T-helper 2 cell treated with Interferon-gamma antibody and Interleukin-4, amounts not matched to agents 5 μg/mL and 100 μg/mL, for 36 hours (primary cell): Measurements from ENCODE around the gene CATSPER1.

Source experiments
- DNase-seq: peaks from one replicate; pipeline ENCODE4 v3.0.0; 2021; ENCODE audit warnings: low spot score
- H3K27ac Mint-ChIP-seq: one replicate; pipeline ENCODE4 v1.8.0; 2021; ENCODE audit warnings: mild to moderate bottlenecking, mixed read lengths
- H3K27me3 Mint-ChIP-seq: one replicate; pipeline ENCODE4 v1.8.0; 2021; ENCODE audit warnings: low read depth, mixed read lengths
- H3K36me3 Mint-ChIP-seq: one replicate; pipeline ENCODE4 v1.8.0; 2021; ENCODE audit warnings: low read depth, mixed read lengths
- H3K4me1 Mint-ChIP-seq: one replicate; pipeline ENCODE4 v1.8.0; 2021; ENCODE audit warnings: low read depth, mixed read lengths
- H3K4me3 Mint-ChIP-seq: one replicate; pipeline ENCODE4 v1.8.0; 2022; ENCODE audit warnings: mild to moderate bottlenecking, moderate library complexity, mixed read lengths
- H3K9me3 Mint-ChIP-seq: one replicate; pipeline ENCODE4 v1.8.0; 2021; ENCODE audit warnings: mixed read lengths

Gene CATSPER1

DNA sequence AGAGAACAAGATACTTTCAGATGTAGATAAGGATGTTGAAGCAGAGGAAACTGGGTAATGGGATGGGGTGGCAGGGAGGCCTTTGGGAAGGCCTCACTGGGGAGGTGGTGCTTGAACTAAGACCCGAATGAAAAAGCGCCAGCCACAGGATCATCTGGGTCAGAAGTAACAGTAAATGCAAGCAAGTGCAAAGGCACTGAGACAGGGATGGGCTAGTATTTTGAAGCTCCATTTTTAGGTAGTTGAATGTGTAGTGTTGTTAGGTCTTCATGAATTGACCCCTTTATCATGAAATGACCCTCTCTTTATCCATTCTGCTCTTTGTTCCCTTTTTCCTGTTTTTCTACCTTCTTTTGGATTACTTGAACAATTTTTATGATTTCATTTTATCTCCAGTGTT, 37.6 kb upstream of the CATSPER1 start:
- no peak for DNase-seq
- Mint-ChIP-seq H3K9me3 (no peaks in the 10 kb centered on the region), H3K4me1 (peaks cover 30% of the 10 kb centered on the region), H3K27ac (peak overlapping the region; percentile 38), H3K4me3 (no peak overlapping the region), H3K36me3 (peaks cover 80% of the 10 kb centered on the region), H3K27me3 (no peaks in the 10 kb centered on the region)

DNA sequence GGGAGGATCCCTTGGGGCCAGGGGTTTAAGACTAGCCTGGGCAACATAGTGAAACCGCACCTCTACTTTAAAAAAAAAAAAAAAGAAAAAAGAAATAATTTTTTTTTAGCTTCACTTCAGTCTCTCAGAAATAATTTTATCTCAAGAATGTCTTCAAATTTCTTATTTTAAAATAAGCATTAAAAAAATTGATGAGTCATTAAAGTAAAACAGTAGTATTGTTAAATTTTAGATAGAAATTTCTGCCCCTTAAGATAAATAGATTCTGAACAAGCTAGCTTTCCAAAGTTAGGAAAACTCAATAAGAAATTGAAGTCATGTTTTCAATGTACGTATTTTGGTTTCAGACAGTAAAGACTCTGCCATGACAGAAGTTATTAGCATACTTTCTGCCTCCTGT, 36.1 kb upstream of the CATSPER1 start:
- Mint-ChIP-seq H3K4me3 (no peak overlapping the region), H3K36me3 (peaks cover 79% of the 10 kb centered on the region), H3K27ac (no peak overlapping the region), H3K4me1 (peaks cover 20% of the 10 kb centered on the region), H3K9me3 (no peaks in the 10 kb centered on the region), H3K27me3 (no peaks in the 10 kb centered on the region)
- DNase-seq: no peak

DNA sequence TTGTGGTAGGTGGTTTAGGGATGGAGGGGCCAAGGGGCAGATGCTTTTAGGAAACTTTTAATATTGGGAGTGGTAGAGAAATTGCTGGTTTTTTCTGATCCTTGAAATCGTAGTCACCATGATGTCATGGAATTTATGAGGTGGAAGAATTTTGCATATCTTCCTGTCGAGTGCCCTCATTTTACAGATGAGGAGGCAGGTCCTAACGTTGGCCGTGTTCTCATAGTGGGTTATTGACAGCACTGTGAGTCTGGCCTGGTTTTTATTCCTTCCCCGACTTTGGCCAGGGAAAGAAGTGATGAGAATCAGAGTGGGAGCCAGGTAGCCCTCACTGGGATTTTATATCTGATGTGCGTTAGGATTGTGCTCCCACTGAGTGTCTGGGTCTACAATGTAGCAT, 35.0 kb upstream of the CATSPER1 start:
- Mint-ChIP-seq H3K27ac (no peak overlapping the region), H3K36me3 (peaks cover 80% of the 10 kb centered on the region)

DNA sequence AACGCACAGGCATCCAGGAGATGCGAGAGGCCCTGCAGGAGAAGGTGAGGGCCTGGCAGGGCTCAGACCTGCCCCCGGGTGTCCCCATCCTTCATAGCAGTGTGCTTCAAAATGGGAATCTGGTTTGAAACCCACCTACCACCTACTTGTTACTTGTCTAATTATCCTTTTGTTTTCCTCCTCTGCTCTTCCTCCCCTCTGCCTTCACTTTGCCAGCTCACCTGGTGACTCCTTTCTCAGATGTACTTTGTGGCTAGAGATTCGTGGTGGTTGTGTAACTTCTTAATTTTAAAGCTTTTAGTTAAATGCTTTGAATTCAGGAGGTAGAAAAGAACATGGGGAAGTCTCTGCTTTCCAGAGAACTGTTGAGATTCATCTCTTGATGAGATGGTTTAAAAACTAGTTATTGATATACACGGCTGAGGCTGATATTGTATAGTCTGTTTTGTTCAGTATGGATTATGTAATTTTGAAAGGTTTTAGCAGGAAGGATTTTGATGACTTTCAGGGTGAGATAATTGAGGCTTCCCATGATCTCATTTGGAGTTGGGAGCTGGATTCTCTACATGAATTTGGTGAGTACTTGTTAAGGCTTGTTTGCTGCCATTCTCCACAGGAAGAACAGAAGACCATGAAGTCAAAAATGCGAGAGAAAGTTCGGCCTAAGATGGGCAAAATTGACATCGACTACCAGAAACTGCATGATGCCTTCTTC, 33.8 kb upstream of the CATSPER1 start:
- Mint-ChIP-seq H3K36me3 (peaks cover 81% of the 10 kb centered on the region), H3K4me3 (no peak overlapping the region), H3K4me1 (peaks cover 14% of the 10 kb centered on the region), H3K27me3 (no peaks in the 10 kb centered on the region), H3K9me3 (no peaks in the 10 kb centered on the region), H3K27ac (no peak overlapping the region)
- no peak for DNase-seq

More for the DNA sequence above, 35.0 kb upstream of the CATSPER1 start:
- Mint-ChIP-seq H3K4me3 (no peak overlapping the region), H3K27me3 (no peaks in the 10 kb centered on the region), H3K4me1 (peaks cover 16% of the 10 kb centered on the region), H3K9me3 (no peaks in the 10 kb centered on the region)
- DNase-seq: no peak

DNA sequence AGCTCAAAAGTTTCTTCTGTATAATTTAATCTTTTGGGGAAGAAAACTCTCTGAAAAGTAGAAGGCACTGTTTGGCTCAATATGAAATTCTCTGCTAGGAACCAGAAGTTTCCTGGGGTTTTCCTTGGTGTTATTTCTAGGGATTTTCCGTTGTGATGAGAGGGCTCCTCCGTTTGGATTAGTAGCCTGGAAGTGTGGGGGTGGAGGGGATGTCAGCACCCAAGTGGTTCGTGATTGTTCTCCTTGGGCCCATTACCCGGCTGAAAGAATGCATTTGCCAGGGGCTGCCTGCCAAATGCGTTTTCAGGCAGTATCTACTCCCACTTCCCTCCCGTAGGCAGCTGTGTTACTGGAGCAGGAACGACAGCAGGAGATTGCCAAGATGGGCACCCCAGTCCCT, 30.2 kb upstream of the CATSPER1 start:
- Mint-ChIP-seq H3K4me3 (no peak overlapping the region), H3K36me3 (peaks cover 75% of the 10 kb centered on the region), H3K27ac (no peak overlapping the region), H3K4me1 (peaks cover 12% of the 10 kb centered on the region), H3K9me3 (no peaks in the 10 kb centered on the region), H3K27me3 (no peaks in the 10 kb centered on the region)
- DNase-seq: no peak

DNA sequence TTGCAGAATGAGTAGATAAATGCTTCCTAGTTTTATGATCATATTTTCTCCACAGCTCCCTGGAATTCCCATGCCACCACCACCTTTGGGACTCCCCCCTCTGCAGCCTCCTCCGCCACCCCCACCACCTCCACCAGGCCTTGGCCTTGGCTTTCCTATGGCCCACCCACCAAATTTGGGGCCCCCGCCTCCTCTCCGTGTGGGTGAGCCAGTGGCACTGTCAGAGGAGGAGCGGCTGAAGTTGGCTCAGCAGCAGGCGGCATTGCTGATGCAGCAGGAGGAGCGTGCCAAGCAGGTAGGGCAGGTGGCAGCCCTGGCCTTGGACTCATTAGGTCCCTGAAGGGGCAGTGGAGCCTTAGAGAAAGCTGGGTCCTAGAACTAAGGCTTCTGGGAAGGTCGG, 28.7 kb upstream of the CATSPER1 start:
- Mint-ChIP-seq H3K9me3 (no peaks in the 10 kb centered on the region), H3K27me3 (no peaks in the 10 kb centered on the region), H3K27ac (no peak overlapping the region), H3K4me1 (peaks cover 23% of the 10 kb centered on the region), H3K36me3 (peaks cover 63% of the 10 kb centered on the region), H3K4me3 (no peak overlapping the region)
- DNase-seq: no peak

DNA sequence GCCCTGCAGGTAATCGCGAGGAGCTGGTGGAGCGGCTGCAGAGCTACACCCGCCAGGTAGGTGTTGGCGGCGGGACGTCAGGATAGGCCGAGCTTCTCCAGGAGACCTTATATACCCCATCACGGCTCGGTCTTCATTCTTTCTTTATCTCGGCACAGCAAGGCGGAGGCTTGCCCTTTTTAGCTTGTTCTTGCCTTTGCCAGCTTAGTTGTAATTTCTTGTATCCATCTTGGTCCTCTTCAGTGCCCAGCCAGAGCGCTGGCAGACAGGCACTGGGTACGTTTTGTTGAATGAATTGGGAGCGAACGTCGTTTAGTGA, 26.3 kb upstream of the CATSPER1 start:
- no peak for DNase-seq
- Mint-ChIP-seq H3K36me3 (peaks cover 45% of the 10 kb centered on the region), H3K4me3 (peak overlapping the region; percentile 100), H3K27ac (peak overlapping the region; percentile 99), H3K27me3 (peaks cover 5% of the 10 kb centered on the region), H3K4me1 (peaks cover 23% of the 10 kb centered on the region), H3K9me3 (no peaks in the 10 kb centered on the region)

DNA sequence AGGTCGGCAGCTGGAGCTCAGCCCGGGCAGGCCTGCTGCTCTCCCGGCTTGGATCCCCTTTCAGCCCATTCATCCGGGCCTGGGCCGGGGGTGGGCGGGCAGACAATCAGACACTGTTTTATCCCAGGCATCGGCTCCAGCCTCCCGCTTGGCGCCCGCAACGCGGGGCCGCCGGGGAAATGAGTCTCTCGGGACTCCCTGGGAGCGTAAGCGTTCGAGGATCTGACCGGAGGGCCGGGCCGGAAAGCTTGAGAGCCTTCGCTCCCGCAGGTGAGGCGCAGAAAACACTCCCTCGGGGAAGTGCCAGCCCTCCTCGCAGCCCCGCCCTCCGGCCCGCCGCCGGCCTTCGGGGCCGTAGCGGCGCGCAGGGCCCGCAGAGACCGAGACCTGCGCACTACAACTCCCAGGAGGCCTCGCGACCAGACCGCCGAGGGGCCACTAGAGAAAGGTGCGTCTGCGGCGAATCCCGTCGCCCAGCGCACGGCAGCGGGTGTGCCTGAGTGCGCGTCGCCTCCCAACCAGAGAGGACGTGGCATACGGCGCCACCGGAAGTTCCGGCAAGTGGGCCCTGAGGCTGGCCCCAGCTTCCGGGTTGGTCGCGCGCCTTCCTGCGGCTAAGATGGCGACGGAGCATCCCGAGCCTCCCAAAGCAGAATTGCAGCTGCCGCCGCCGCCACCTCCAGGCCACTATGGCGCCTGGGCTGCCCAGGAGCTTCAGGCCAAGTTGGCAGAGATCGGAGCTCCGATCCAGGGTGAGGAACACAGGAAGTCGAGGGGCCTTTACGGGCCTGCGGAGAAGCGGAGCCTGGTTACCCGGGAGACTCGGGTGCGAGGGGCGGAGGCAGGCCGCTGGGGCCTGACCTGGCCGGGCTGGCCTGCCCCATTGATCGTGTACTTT, 25.7 kb upstream of the CATSPER1 start, which contains the start of gene SF3B2:
TSS of gene SF3B2 (plus strand) at position 599 of the 898 bp plus-strand sequence. CDS start at position 620, 21 bp downstream.
- peak within 1 kb of the TSS; percentile 99 for H3K27ac Mint-ChIP-seq
- H3K4me3 Mint-ChIP-seq: peak within 1 kb of the TSS; percentile 100
- peaks cover 23% of the 10 kb centered on the region for H3K4me1 Mint-ChIP-seq
- peak; percentile 99 for DNase-seq
- peaks cover 5% of the 10 kb centered on the region for H3K27me3 Mint-ChIP-seq
- peaks cover 40% of the 10 kb centered on the region for H3K36me3 Mint-ChIP-seq
- H3K9me3 Mint-ChIP-seq: no peaks in the 10 kb centered on the region

DNA sequence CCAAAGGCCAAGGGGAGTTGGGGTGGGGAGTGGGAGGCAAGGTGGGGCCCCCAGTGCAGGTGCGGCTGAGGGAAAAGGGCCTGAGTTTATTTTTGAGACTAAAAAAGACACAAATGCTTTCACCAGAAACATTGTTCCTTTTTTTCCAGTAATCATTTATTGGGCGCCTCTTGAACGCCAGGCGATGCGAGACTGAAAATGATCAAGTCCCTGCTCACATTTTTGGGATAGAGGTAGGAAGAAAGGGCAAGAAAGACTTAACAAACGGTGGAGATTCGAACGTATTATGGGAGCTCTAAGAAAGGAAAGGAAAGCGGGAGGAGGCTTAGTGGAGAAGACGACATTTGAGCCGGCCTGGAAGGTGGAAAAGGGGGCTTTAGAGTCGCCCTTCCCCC, 25.1 kb upstream of the CATSPER1 start:
- peaks cover 5% of the 10 kb centered on the region for H3K27me3 Mint-ChIP-seq
- peaks cover 23% of the 10 kb centered on the region for H3K4me1 Mint-ChIP-seq
- DNase-seq: no peak
- peak overlapping the region; percentile 100 for H3K4me3 Mint-ChIP-seq
- H3K27ac Mint-ChIP-seq: peak overlapping the region; percentile 88
- H3K36me3 Mint-ChIP-seq: peaks cover 34% of the 10 kb centered on the region
- no peaks in the 10 kb centered on the region for H3K9me3 Mint-ChIP-seq

DNA sequence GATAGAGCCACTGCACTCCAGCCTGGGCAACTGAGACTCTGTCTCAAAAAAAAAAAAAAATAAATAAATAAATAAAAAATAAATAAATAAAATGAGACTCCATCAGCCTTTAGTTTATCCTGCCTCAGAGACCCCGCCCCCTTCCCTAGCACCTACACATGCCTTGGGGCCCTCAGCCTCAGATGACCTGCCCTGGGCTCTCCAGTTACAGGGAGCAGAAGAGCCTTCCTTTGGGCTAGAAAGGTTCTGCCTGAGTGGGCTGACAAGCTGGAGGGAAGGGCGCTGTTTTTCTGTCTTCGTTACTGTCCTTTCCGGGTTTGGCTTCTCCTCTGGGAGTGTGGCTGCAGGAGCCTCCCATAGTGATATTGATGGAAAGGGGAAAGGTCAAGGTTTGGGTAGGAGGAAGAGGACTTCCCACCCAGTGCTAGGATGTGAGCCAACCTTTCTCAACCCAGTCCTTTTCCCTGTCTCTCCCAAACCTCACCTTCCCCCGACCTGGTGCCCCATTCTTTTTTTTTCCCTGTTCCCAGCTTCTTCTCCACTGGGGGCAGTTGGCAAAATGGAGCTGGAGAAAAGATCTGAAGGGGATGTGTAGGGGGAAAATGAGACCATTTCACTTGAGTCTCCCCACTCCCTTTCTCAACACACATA, 24.4 kb upstream of the CATSPER1 start:
- peaks cover 5% of the 10 kb centered on the region for H3K27me3 Mint-ChIP-seq
- peak overlapping the region; percentile 60 for H3K27ac Mint-ChIP-seq
- H3K4me1 Mint-ChIP-seq: peaks cover 24% of the 10 kb centered on the region
- peaks cover 30% of the 10 kb centered on the region for H3K36me3 Mint-ChIP-seq
- no peak for DNase-seq
- H3K4me3 Mint-ChIP-seq: peak overlapping the region; percentile 100
- no peaks in the 10 kb centered on the region for H3K9me3 Mint-ChIP-seq

DNA sequence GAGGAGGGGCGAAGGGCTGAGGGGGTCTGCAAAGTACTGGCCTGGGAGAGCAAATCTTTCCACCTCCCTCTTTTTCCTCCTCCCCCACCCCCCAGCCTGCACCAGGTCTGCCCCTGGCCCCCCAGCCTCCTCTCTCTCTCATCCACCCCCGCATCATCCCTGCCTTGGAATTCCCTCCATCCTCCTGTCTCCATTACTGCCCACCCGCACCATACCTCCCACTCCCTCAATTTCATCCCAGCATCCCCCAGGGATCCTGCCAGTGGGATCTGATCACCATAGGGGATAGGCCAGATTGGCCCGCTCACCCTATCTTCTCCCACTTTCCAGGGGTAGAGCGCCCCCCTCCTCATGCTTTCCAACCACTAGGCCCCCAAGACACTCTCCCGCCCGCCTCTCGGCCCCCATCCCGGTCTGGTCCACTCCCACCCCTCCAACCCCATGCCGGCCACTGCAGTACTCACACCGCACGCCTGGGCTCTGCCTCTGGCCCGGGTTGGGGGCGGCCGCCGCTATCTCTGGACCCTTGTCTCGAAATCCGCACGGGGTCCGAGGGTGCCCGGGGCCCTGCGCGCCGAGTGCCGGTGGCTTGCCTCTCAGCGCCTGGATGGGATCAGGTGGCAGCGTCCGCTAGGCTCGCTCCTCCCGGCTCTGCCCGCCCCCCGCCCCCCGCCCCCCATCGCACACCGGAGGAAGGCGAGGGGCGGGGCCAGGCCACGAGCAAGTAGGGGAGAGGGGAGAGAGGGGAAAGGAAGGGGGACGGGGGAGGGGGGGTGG, 22.5 kb upstream of the CATSPER1 start, which contains the start of gene GAL3ST3:
TSS of gene GAL3ST3 (minus strand) at position 615 of the 777 bp plus-strand sequence. CDS start 3,746 bp downstream, outside the sequence.
- no peak within 1 kb of the TSS for H3K27ac Mint-ChIP-seq
- peak within 1 kb of the TSS; percentile 21 for H3K4me3 Mint-ChIP-seq
- DNase-seq: no peak
- peaks cover 30% of the 10 kb centered on the region for H3K4me1 Mint-ChIP-seq
- no peaks in the 10 kb centered on the region for H3K9me3 Mint-ChIP-seq
- H3K27me3 Mint-ChIP-seq: peaks cover 5% of the 10 kb centered on the region
- H3K36me3 Mint-ChIP-seq: peaks cover 15% of the 10 kb centered on the region

DNA sequence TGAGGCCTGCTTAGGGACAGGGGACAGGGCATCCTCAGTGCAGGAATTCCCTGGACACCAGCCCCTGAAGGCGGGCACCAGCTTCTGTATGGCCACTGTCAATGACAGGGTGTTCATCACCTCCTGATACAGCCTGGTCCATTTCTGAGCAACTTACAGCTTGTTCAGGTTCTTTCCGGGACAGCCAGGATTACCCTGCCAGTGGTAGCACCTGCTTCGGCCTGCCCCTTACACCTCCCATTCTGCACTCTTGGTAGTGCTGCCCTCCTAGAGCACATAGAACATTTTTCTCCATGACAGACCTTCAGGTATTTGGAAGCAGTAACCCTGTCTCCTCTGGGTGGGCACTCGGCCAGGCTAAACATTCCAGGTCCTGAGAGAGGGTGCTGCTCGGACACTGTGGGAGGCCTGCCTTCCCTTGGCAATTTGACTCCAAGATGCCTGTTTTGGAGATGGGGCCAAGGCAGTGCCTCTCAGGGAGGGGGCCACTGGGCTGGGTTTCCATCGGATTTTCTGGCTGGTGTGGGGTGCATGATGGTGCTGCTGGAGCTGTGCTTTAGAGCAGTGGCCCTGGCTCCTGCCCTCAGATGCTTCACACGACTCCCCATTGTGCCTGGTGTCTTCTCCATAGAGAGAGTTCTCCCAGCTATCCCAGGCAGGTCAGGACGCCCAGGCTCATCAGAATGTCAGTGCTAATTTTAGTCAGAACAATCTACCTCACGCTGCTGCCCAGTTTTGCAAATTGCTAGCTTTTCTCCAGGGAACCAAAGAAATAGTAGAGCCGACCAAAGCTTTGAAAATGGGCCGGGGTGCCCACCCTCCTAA, 21.5 kb upstream of the CATSPER1 start:
- peaks cover 6% of the 10 kb centered on the region for H3K36me3 Mint-ChIP-seq
- no peaks in the 10 kb centered on the region for H3K9me3 Mint-ChIP-seq
- H3K4me3 Mint-ChIP-seq: no peak overlapping the region
- DNase-seq: no peak
- H3K4me1 Mint-ChIP-seq: peaks cover 25% of the 10 kb centered on the region
- no peak overlapping the region for H3K27ac Mint-ChIP-seq
- H3K27me3 Mint-ChIP-seq: peaks cover 5% of the 10 kb centered on the region

DNA sequence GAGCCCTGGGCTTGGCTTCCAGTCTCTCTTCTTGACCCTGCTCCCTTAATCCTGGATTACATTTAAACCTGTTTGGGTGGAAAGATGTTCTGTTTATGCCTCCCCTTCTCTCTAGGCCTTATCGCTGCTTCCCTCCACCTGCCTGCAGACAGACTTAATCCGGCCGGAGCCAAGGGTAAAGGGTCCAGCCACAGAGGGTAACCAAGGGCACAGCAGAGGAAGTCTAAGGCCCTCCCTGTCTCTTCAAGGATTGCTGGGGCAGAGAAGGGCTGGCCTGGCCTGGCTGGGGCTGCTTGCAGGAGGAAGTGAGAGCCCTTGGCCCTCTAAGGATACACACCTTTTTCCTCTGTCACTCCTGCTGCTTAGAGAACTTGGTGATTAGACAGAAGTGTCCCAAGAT, 20.6 kb upstream of the CATSPER1 start:
- Mint-ChIP-seq H3K27ac (no peak overlapping the region), H3K4me1 (peaks cover 23% of the 10 kb centered on the region), H3K4me3 (no peak overlapping the region), H3K9me3 (no peaks in the 10 kb centered on the region), H3K27me3 (peaks cover 5% of the 10 kb centered on the region), H3K36me3 (no peaks in the 10 kb centered on the region)
- DNase-seq: no peak
